Measurements from ENCODE around the gene TMEM59L.

GRCh38 chr19:18667531-18668251 is 55.0 kb downstream of the TMEM59L start:
- TF ChIP-seq CTCF (IDR thresholded peaks at IDR 0.05; ENCODE audit: low read depth, low read length, missing input control) (no peak), YY1 (IDR thresholded peaks at IDR 0.05) (no peak), REST (IDR thresholded peaks at IDR 0.05) (no peak), ZBTB33 (IDR thresholded peaks at IDR 0.05) (no peak), HNF4G (IDR thresholded peaks at IDR 0.05) (no peak), MAX (IDR thresholded peaks at IDR 0.05) (no peak), SP1 (IDR thresholded peaks at IDR 0.05) (no peak), EGR1 (IDR thresholded peaks at IDR 0.05; ENCODE audit: low read depth in 2 of 2) (no peak), JUND (IDR thresholded peaks at IDR 0.05) (no peak), RAD21 (IDR thresholded peaks at IDR 0.05) (no peak), ATF3 (IDR thresholded peaks at IDR 0.05) (no peak), TAF1 (conservative IDR thresholded peaks at IDR 0.05) (no peak), HNF4A (conservative IDR thresholded peaks at IDR 0.05) (no peak), FOXA1 (IDR thresholded peaks at IDR 0.05) (no peak)
